Upper lobe of left lung (tissue), 6 donors: ENCODE results near the gene ACTN4. TPM values are rescaled to one million over a fixed set of nuclear protein-coding genes. Genes with fewer than 3 reads are reported as not detected.

Experiments used
- ATAC-seq, 2 donors: fragments of 200-7000 bp; cut with Tn5 transposase; one replicate each; pipeline ENCODE4 v1.9.1; 2022; ENCODE audit warnings: mild to moderate bottlenecking in 2 of 2, moderate library complexity in 2 of 2; ENCODE audit not compliant: low FRiP score in 2 of 2
- DNase-seq, 2 donors: peaks; one replicate each; pipeline ENCODE4 v3.0.0-alpha.2; 2019 to 2020
- H3K27ac ChIP-seq, 4 donors: fragments of 200-600 bp; sonication (generic); one replicate each; pipeline ENCODE4 v1.5.1; 2016 to 2019
- H3K27me3 ChIP-seq, 4 donors: fragments of 200-600 bp; sonication (generic); one replicate each; pipeline ENCODE4 v1.5.1; 2017 to 2019
- H3K36me3 ChIP-seq, 4 donors: fragments of 200-600 bp; sonication (generic); one replicate each; pipeline ENCODE4 v1.5.1; 2016 to 2019
- H3K4me1 ChIP-seq, 4 donors: fragments of 200-600 bp; sonication (generic); one replicate each; pipeline ENCODE4 v1.5.1; 2018 to 2019
- H3K4me3 ChIP-seq, 4 donors: fragments of 200-600 bp; sonication (generic); one replicate each; pipeline ENCODE4 v1.5.1; 2017 to 2019; ENCODE audit warnings: mild to moderate bottlenecking in 2 of 4, moderate library complexity in 1 of 4
- H3K9me3 ChIP-seq, 4 donors: fragments of 200-600 bp; sonication (generic); one replicate each; pipeline ENCODE4 v1.5.1; 2018 to 2019
- EP300 ChIP-seq, 4 donors: sonication (generic); formaldehyde crosslinking; IDR thresholded peaks; one replicate each; pipeline ENCODE4 v1.5.1; 2017; ENCODE audit warnings: antibody characterized with exemption in 4 of 4, control low read depth in 2 of 4
- POLR2A ChIP-seq, 4 donors: fragments of 450-650 bp; IDR thresholded peaks; one replicate each; pipeline ENCODE4 v1.5.1; 2016 to 2017; ENCODE audit warnings: antibody characterized with exemption in 4 of 4, mild to moderate bottlenecking in 2 of 4
- POLR2AphosphoS5 ChIP-seq, 2 donors: sonication (generic); formaldehyde crosslinking; IDR thresholded peaks; one replicate each; pipeline ENCODE4 v1.5.1; 2017; ENCODE audit warnings: antibody characterized with exemption in 2 of 2
- WGBS, 2 donors: methylation state at CpG; one replicate each; pipeline ENCODE4 v1.1.5; 2017 to 2018; 5-methylcytosine and 5-hydroxymethylcytosine counted together
- total RNA-seq, 6 donors: library from RNA; depleted of rRNA in 4 of 6; stranded (reverse); fragments of >200 nt in 4 of 6; gene quantifications; one replicate each; pipeline versions ENCODE4 v1.1.0 to v1.2.1, GENCODE V29; 2016 to 2021
- TF ChIP-seq, protein P1 (sequence below), 6 experiments: fragments of 450-650 bp in 4 of 6; fragments of 200-600 bp in 2 of 6; sonication (generic) in 2 of 6; IDR thresholded peaks; one replicate each; pipeline ENCODE4 v1.5.1; 2016 to 2019; ENCODE audit warnings: antibody characterized with exemption in 6 of 6
- donor health status: DM: no; HTN: no; CAD: no; lungs with moderate emphysema.
- donor health status: DM: no; HTN: yes; CAD: no; lungs with severe emphysema.

Gene ACTN4
- total RNA-seq, 6 donors from 2014 or later, result 162 to 636 (median 512) TPM

GRCh38 chr19:38699647-38700349 lies 52.3 kb downstream of the ACTN4 start:
- no peak overlapping the region for H3K4me3 ChIP-seq
- ATAC-seq, result no peak
- H3K36me3 ChIP-seq, result peaks cover 16 to 67% (median 48%) of the 10 kb centered on the region in 4 donors
- H3K27ac ChIP-seq, result peak overlapping the region; percentile 51 to 93 (median 70)
- peaks cover 73 to 85% (median 79%) of the 10 kb centered on the region in 4 donors for H3K4me1 ChIP-seq
- TF ChIP-seq POLR2A (IDR thresholded peaks at IDR 0.05) (no peak), EP300 (IDR thresholded peaks at IDR 0.05) (no peak), POLR2AphosphoS5 (IDR thresholded peaks at IDR 0.05) (no peak)
- TF ChIP-seq, protein P1, sequence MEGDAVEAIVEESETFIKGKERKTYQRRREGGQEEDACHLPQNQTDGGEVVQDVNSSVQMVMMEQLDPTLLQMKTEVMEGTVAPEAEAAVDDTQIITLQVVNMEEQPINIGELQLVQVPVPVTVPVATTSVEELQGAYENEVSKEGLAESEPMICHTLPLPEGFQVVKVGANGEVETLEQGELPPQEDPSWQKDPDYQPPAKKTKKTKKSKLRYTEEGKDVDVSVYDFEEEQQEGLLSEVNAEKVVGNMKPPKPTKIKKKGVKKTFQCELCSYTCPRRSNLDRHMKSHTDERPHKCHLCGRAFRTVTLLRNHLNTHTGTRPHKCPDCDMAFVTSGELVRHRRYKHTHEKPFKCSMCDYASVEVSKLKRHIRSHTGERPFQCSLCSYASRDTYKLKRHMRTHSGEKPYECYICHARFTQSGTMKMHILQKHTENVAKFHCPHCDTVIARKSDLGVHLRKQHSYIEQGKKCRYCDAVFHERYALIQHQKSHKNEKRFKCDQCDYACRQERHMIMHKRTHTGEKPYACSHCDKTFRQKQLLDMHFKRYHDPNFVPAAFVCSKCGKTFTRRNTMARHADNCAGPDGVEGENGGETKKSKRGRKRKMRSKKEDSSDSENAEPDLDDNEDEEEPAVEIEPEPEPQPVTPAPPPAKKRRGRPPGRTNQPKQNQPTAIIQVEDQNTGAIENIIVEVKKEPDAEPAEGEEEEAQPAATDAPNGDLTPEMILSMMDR (IDR thresholded peaks at IDR 0.05), result no peak
- DNase-seq, result no peak
- WGBS, 2 donors, result 77 to 80% methylated on average over 18 of the region's 18 CpGs
- no peaks in the 10 kb centered on the region for H3K27me3 ChIP-seq
- no peaks in the 10 kb centered on the region for H3K9me3 ChIP-seq

- no peak for DNase-seq
- H3K27me3 ChIP-seq, result no peaks in the 10 kb centered on the region
- no peak overlapping the region for H3K4me3 ChIP-seq
- WGBS, 2 donors, result 89% methylated on average over 12 to 21 of the region's 22 CpGs
- H3K27ac ChIP-seq, result peak overlapping the region; percentile 51 to 93 (median 70)
- peaks cover 22 to 72% (median 54%) of the 10 kb centered on the region in 4 donors for H3K36me3 ChIP-seq
- H3K9me3 ChIP-seq, result no peaks in the 10 kb centered on the region
- H3K4me1 ChIP-seq, result peaks cover 72 to 84% (median 79%) of the 10 kb centered on the region in 4 donors
- no peak for ATAC-seq
- TF ChIP-seq, protein P1 (IDR thresholded peaks at IDR 0.05), result no peak
- no peak for TF ChIP-seq POLR2A (IDR thresholded peaks at IDR 0.05)
Measured at GRCh38 chr19:38700350-38700901, 53.0 kb downstream of the ACTN4 start.

DNA sequence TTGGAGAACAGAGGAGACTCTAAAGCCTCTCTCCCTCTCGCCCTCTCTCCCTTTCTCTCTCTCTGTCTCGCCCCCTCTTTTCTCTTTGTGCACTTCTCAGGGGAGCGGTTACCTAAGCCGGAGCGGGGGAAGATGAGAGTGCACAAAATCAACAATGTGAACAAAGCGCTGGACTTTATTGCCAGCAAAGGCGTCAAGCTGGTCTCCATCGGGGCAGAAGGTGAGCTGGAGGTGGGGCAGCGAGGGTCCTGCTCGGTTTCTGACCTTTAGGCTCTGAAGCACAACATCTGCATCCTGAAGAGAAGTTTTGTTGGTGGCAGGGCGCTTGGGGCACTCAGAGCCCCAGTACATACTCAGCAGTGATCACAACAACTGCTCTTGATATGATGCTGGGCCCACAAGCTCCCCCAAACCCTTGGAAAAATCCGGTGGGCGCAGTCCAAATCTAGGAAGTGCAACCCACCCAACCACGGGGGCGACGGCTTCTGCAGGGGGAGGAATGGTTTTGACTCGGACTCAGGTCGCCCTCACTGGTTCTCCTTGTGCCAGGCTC lies 53.5 kb downstream of the ACTN4 start:
- no peak for ATAC-seq
- TF ChIP-seq POLR2A (IDR thresholded peaks at IDR 0.05), result no peak
- WGBS, 2 donors, result 84 to 88% methylated on average over 18 of the region's 18 CpGs
- no peak for DNase-seq
- peaks cover 26 to 77% (median 59%) of the 10 kb centered on the region in 4 donors for H3K36me3 ChIP-seq
- no peaks in the 10 kb centered on the region for H3K9me3 ChIP-seq
- H3K27me3 ChIP-seq, result no peaks in the 10 kb centered on the region
- H3K4me3 ChIP-seq, result no peak overlapping the region
- peaks cover 72 to 84% (median 77%) of the 10 kb centered on the region in 4 donors for H3K4me1 ChIP-seq
- peak overlapping the region; percentile 51 to 93 (median 70) for H3K27ac ChIP-seq

DNA sequence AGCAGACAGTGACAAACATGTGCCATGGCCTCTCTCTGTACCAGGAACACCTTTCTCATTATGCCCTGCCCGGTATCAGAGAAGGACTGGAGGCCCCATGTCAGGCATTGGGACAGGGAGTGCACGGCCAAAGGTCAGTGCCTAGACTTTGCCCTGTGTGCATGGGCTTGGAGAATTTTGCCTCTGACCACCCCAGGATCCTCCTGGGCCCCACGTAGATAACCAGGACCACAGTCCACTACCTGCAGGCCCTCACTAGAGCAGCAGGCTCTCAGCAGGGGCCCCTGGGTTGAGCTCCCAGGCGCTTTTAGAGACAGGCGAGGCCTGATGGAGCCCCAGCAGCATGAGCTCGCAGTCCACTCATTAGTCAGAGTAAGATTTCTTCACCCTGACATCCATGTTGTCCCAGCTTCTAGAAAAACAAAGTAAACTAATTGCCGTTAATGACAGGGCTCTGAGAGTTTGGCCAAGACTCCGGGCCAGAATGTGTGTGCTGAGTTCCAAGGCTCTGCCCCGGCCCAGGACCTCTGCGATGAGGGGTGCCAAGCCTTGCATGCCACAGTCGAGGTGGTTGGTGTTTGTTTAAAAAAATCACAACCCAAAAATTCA lies 54.1 kb downstream of the ACTN4 start:
- ATAC-seq (no peak), DNase-seq (no peak)
- TF ChIP-seq POLR2A (IDR thresholded peaks at IDR 0.05), result no peak
- TF ChIP-seq, protein P1 (IDR thresholded peaks at IDR 0.05), result no peak
- peak in 1 of 2 donors; percentile 8 for TF ChIP-seq POLR2AphosphoS5 (IDR thresholded peaks at IDR 0.05)
- TF ChIP-seq EP300 (IDR thresholded peaks at IDR 0.05), result no peak
- Histone ChIP-seq H3K27ac (peak overlapping the region; percentile 51 to 93 (median 70)), H3K9me3 (no peaks in the 10 kb centered on the region), H3K4me3 (no peak overlapping the region), H3K4me1 (peaks cover 72 to 84% (median 78%) of the 10 kb centered on the region in 4 donors), H3K36me3 (peaks cover 32 to 78% (median 63%) of the 10 kb centered on the region in 4 donors), H3K27me3 (no peaks in the 10 kb centered on the region)
- 54 to 74% methylated on average over 7 to 10 of the region's 11 CpGs for WGBS, 2 donors

GRCh38 chr19:38702278-38702677 lies 54.8 kb downstream of the ACTN4 start:
- Histone ChIP-seq H3K27me3 (no peaks in the 10 kb centered on the region), H3K9me3 (no peaks in the 10 kb centered on the region), H3K4me3 (no peak overlapping the region), H3K36me3 (peaks cover 39 to 78% (median 69%) of the 10 kb centered on the region in 4 donors), H3K27ac (peak overlapping the region in 3 of 4 donors; percentile 64 to 93 (median 76)), H3K4me1 (peaks cover 70 to 87% (median 80%) of the 10 kb centered on the region in 4 donors)
- 77 to 88% methylated on average over 11 to 13 of the region's 14 CpGs for WGBS, 2 donors
- ATAC-seq (no peak), DNase-seq (no peak)
- TF ChIP-seq, protein P1 (IDR thresholded peaks at IDR 0.05), result no peak
- TF ChIP-seq EP300 (IDR thresholded peaks at IDR 0.05) (no peak), POLR2AphosphoS5 (IDR thresholded peaks at IDR 0.05) (no peak), POLR2A (IDR thresholded peaks at IDR 0.05) (no peak)
